Cardiac muscle cell (in vitro differentiated cells and primary cell): ENCODE results near the gene YWHAG. TPM values are rescaled to one million over a fixed set of nuclear protein-coding genes. Genes with fewer than 3 reads are reported as not detected.
A peak's percentile ranks its signal among the peaks of the same experiment; 100 is the strongest.

Experiments
- DNase-seq, 2 donors: peaks; one replicate each; pipeline versions ENCODE4 v3.0.0 to v3.0.0-alpha.2; 2010 to 2017; ENCODE audit warnings: low read depth in 1 of 2, low spot score in 1 of 2
- H3K27ac ChIP-seq: fragments of 200-600 bp; sonication (generic); 2 replicates; pipeline ENCODE4 v1.5.1; 2016
- H3K27me3 ChIP-seq: fragments of 200-600 bp; sonication (generic); 2 replicates; pipeline ENCODE4 v1.6.0; 2016; ENCODE audit warnings: control low read depth
- H3K36me3 ChIP-seq: fragments of 200-600 bp; sonication (generic); 2 replicates; pipeline ENCODE4 v1.5.1; 2016; ENCODE audit warnings: control low read depth
- H3K4me1 ChIP-seq: fragments of 200-600 bp; sonication (generic); 2 replicates; pipeline ENCODE4 v1.8.1; 2017; ENCODE audit warnings: low read depth, mild to moderate bottlenecking, mixed run types
- H3K4me3 ChIP-seq: fragments of 200-600 bp; sonication (generic); 2 replicates; pipeline ENCODE4 v1.5.1; 2016; ENCODE audit warnings: mild to moderate bottlenecking
- H3K9me3 ChIP-seq: fragments of 200-600 bp; sonication (generic); 2 replicates; pipeline ENCODE4 v1.5.1; 2017; ENCODE audit warnings: low read depth, mild to moderate bottlenecking, control low read depth
- CTCF ChIP-seq: IDR thresholded peaks from 2 replicates; pipeline ENCODE4 v1.5.1; 2012; ENCODE audit warnings: low read depth, mild to moderate bottlenecking, low read length
- polyA plus RNA-seq: library from polyadenylated mRNA; unstranded; fragments of >200 nt; fragmentation: Nextera tagmentation; extraction: Ambion mirVana; gene quantifications from 2 replicates; pipeline ENCODE4 v1.2.1, GENCODE V29; 2016
- total RNA-seq: library from RNA; depleted of rRNA; stranded (reverse); fragments of >200 nt; gene quantifications from 2 replicates; pipeline ENCODE4 v1.2.3, GENCODE V29; 2016

YWHAG gene
- total and polyA plus RNA-seq, 2 experiments from 2014 or later = 25.0 to 97.9 TPM

- peak in 1 of 2 donors; percentile 83 for DNase-seq
- peaks cover 20% of the 10 kb centered on the region for H3K4me1 ChIP-seq
- H3K9me3 ChIP-seq = no peaks in the 10 kb centered on the region
- H3K36me3 ChIP-seq = peaks cover 13% of the 10 kb centered on the region
- TF ChIP-seq CTCF = no peak
- peak overlapping the region; percentile 38 for H3K27ac ChIP-seq
- H3K4me3 ChIP-seq = no peak overlapping the region
- no peaks in the 10 kb centered on the region for H3K27me3 ChIP-seq
These were observed 32.1 kb downstream of the YWHAG start for GRCh38 chr7:76326646-76327233.

GRCh38 chr7:76325811-76326210 is 33.0 kb downstream of the YWHAG start:
- H3K4me3 ChIP-seq = no peak overlapping the region
- no peak for TF ChIP-seq CTCF
- peaks cover 13% of the 10 kb centered on the region for H3K36me3 ChIP-seq
- H3K27me3 ChIP-seq = no peaks in the 10 kb centered on the region
- H3K27ac ChIP-seq = no peak overlapping the region
- no peaks in the 10 kb centered on the region for H3K9me3 ChIP-seq
- DNase-seq = no peak
- H3K4me1 ChIP-seq = peaks cover 16% of the 10 kb centered on the region

GRCh38 chr7:76325092-76325491 is 33.7 kb downstream of the YWHAG start:
- H3K27ac ChIP-seq = no peak overlapping the region
- peaks cover 13% of the 10 kb centered on the region for H3K4me1 ChIP-seq
- no peaks in the 10 kb centered on the region for H3K9me3 ChIP-seq
- no peak for TF ChIP-seq CTCF
- no peak for DNase-seq
- H3K36me3 ChIP-seq = peaks cover 13% of the 10 kb centered on the region
- no peak overlapping the region for H3K4me3 ChIP-seq
- H3K27me3 ChIP-seq = no peaks in the 10 kb centered on the region

GRCh38 chr7:76318488-76319353 is 40.1 kb downstream of the YWHAG start:
- peak; percentile 56 to 88 for DNase-seq

More at GRCh38 chr7:76318488-76319353, 40.1 kb downstream of the YWHAG start:
- H3K4me3 ChIP-seq = peak overlapping the region; percentile 50
- H3K9me3 ChIP-seq = no peaks in the 10 kb centered on the region
- TF ChIP-seq CTCF = peak; percentile 35
- H3K27me3 ChIP-seq = no peaks in the 10 kb centered on the region
- peaks cover 12% of the 10 kb centered on the region for H3K4me1 ChIP-seq
- peak overlapping the region; percentile 74 for H3K27ac ChIP-seq
- H3K36me3 ChIP-seq = no peaks in the 10 kb centered on the region
